ENCODE measurements around the gene P2RY2.
"Not testable (repeated sequence)": the region's sequence is repeated elsewhere in the genome, so short reads cannot be mapped to it uniquely, and the experiment has no call there.

The P2RY2 gene

DNA sequence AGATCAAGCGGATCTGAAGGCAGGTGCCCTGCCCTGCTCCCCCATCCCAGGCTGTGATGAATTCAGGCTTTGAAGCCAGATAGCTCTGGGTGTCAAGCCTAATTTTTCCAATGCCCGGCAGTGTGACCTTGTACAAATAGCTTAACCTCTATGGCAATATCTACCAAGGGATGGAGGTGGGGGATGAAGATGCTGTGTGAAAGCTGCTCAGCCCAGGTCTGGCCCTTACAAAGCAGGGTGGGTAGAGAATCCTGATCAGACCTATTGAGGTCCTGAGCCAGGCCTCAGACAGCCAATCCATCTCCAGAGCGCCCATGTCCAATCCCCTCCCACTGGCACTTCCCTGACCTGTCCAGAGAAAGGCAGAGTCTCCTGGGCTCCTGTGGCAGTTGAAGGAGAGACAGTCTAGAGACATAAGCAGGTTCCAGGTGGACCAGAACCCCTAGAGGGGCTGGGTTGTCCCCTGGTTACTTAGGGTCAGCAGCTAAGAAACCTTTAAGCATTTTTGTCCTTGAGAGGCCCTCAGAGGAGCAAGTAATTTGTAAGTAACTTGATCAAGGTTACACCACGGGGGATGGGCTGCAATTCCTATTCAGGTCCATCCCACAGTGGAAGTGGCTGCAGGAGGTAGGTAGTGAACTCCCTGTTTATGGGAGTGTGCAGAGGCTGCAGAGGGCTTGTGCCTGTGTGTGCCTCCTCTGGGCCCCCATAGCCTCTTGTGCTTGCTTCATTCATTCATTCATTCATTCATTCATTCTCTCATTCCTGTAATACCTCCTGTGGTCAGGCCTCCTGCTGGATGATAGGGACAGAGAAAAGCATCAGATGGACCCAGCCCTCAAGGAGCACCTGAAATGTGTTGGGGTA lies 10.4 kb downstream of the P2RY2 start:
- Histone ChIP-seq H3K4me3 (ENCODE audit: low read length) (no peak overlapping the region), H3K27me3 (ENCODE audit: insufficient read depth, low read length) (peaks cover 28% of the 10 kb centered on the region), H3K4me1 (ENCODE audit: insufficient read depth, low read length) (no peaks in the 10 kb centered on the region), H3K9me3 (ENCODE audit: low read length) (no peaks in the 10 kb centered on the region), H3K36me3 (ENCODE audit: insufficient read depth, low read length) (no peaks in the 10 kb centered on the region), H2AFZ (ENCODE audit: low read depth, low read length) (no peak overlapping the region)

DNA sequence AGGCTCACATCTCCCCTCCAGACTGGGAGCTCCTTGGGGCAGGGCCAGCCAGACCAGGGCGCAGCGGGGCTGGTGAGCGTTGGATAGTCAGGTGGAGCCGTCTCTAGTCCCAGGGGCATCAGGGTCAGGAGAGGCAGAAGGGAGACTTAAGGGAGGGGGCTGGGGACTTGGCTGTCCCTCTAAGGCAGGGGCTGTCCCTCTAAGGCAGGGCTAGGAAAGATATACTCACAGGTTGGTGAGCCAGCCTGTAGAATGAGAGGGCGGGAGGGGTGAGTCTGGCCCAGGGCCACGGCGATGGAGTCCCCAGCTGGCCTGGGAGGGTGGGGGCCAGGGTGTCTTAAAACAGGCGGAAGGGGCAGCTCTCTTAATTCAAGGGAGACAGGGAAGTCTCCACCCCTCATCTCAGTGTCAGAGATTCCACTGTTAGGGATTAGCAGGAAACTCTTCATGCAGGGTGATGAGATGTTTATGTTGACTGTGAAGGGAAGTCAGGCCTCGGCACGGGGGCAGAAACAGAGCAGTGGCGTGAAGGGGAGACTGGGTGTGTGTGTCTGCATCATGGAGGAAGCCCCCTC lies 11.3 kb downstream of the P2RY2 start:
- no peaks in the 10 kb centered on the region for H3K36me3 ChIP-seq (ENCODE audit: insufficient read depth, low read length)
- no peak overlapping the region for H2AFZ ChIP-seq (ENCODE audit: low read depth, low read length)
- H3K9me3 ChIP-seq (ENCODE audit: low read length): no peaks in the 10 kb centered on the region
- peaks cover 22% of the 10 kb centered on the region for H3K27me3 ChIP-seq (ENCODE audit: insufficient read depth, low read length)
- no peak overlapping the region for H3K4me3 ChIP-seq (ENCODE audit: low read length)
- no peaks in the 10 kb centered on the region for H3K4me1 ChIP-seq (ENCODE audit: insufficient read depth, low read length)

DNA sequence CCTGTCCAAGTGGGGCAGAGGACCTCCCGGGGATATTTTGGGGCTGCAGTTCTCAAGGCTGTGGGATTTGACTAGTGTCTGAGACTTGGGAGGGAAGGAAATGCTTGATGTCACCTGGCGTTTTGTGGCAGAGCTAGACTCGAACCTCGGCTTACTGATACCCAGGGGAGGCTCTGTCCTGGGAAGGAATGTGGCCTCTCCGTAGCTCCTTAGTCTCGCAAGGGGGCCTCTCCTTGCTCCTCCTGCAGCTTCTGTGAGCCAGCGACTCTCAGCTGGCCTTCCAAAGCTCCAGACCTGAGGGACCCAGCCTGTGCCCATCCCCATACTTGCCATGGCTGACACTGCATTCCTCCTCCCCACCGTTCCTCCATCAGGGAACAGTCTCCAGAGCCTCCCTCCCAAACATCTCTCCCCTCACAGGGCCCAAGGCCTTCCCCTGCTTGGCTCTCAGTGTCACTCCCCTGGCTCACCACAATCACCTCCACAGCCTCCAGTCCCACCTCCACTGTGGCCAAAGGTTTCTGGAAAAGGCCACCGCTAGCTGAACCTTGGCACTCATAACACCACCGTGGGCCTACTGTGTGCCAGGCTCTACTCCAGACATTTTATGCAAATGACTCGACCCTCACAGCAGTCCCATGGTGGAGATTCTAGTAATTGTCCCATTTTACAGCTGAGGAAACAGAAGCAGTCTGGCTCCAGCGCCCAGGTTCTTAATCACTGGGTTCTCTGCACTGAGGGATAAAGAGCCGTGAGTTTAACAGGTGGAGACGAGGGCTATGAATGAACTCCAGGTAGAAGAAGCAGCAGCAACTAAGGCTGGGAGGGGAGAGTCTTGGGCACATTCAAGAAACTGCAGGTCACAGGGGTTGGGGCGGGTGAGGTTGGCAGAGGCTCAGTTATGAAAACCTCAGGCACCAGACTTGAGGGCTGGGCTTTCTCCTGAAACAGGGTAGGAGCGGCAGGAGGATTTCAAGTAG lies 12.1 kb downstream of the P2RY2 start:
- Histone ChIP-seq H3K4me3 (ENCODE audit: low read length) (no peak overlapping the region), H3K27me3 (ENCODE audit: insufficient read depth, low read length) (peaks cover 16% of the 10 kb centered on the region), H3K36me3 (ENCODE audit: insufficient read depth, low read length) (no peaks in the 10 kb centered on the region), H3K9me3 (ENCODE audit: low read length) (no peaks in the 10 kb centered on the region), H3K4me1 (ENCODE audit: insufficient read depth, low read length) (no peaks in the 10 kb centered on the region), H2AFZ (ENCODE audit: low read depth, low read length) (no peak overlapping the region)

DNA sequence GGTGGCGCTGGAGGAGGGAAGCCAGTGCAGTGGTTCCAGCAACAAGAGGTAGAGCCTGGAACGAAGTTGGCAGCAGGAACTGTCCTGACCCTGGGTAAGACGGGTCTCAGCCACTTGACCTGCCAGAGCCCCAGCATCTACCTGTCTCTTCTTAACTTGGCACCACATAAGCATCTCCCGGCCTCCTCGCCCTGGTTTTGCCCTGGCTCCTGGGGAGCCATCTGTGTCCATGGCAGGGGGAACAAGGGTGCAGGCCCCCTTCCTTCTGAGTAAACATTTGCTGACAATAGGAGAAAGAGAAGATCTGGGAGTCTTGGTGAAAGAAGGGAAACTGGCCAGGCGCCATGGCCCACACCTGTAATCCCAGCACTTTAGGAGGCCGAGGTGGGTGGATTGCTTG lies 12.8 kb downstream of the P2RY2 start:
- Histone ChIP-seq H3K27me3 (ENCODE audit: insufficient read depth, low read length) (peaks cover 16% of the 10 kb centered on the region), H3K9me3 (ENCODE audit: low read length) (no peaks in the 10 kb centered on the region), H3K4me1 (ENCODE audit: insufficient read depth, low read length) (no peaks in the 10 kb centered on the region), H3K36me3 (ENCODE audit: insufficient read depth, low read length) (no peaks in the 10 kb centered on the region), H3K4me3 (ENCODE audit: low read length) (no peak overlapping the region), H2AFZ (ENCODE audit: low read depth, low read length) (no peak overlapping the region)

DNA sequence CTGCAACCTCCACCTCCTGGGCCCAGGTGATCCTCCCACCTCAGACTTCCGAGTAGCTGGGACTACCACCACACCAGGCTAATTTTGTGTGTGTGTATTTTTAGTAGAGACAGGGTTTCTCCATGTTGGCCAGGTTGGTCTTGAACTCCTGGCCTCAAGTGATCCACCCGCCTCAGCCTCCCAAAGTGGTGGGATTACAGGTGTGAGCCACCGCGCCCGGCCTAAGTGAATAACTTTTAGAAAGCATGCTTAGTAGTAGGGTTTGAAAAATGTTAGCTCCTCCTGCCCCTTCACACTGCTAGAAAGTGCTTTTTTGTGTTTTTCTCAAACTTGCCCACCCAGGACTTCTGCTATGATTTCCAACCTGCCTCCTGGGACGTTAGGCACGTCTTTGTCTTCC lies 14.4 kb downstream of the P2RY2 start:
- not testable (repeated sequence) for H2AFZ ChIP-seq (ENCODE audit: low read depth, low read length); H3K27me3 ChIP-seq (ENCODE audit: insufficient read depth, low read length); H3K4me3 ChIP-seq (ENCODE audit: low read length); H3K4me1 ChIP-seq (ENCODE audit: insufficient read depth, low read length); H3K36me3 ChIP-seq (ENCODE audit: insufficient read depth, low read length); H3K9me3 ChIP-seq (ENCODE audit: low read length)

DNA sequence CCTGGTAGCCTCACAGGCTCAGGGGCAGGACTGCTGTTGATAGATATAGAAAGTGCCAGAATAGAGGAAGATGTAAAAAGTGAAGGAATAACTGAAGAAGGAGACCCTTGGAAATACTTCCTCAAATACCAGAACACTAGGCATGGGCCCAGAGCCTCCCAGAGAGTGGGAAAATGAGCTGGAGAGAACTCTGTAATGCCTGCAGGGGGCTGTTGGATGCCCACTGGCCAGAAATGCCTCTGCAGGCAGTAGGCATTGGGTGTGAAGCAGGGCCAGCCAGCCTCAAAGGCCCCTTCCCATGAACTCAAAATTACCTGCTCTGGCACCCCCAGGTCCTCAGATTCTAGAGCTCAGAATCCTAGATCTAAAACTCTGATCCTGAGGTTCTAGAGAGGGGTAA lies 15.1 kb downstream of the P2RY2 start:
- Histone ChIP-seq H3K9me3 (ENCODE audit: low read length) (no peaks in the 10 kb centered on the region), H3K4me1 (ENCODE audit: insufficient read depth, low read length) (no peaks in the 10 kb centered on the region), H3K27me3 (ENCODE audit: insufficient read depth, low read length) (peaks cover 4% of the 10 kb centered on the region), H2AFZ (ENCODE audit: low read depth, low read length) (no peak overlapping the region), H3K36me3 (ENCODE audit: insufficient read depth, low read length) (no peaks in the 10 kb centered on the region), H3K4me3 (ENCODE audit: low read length) (no peak overlapping the region)

DNA sequence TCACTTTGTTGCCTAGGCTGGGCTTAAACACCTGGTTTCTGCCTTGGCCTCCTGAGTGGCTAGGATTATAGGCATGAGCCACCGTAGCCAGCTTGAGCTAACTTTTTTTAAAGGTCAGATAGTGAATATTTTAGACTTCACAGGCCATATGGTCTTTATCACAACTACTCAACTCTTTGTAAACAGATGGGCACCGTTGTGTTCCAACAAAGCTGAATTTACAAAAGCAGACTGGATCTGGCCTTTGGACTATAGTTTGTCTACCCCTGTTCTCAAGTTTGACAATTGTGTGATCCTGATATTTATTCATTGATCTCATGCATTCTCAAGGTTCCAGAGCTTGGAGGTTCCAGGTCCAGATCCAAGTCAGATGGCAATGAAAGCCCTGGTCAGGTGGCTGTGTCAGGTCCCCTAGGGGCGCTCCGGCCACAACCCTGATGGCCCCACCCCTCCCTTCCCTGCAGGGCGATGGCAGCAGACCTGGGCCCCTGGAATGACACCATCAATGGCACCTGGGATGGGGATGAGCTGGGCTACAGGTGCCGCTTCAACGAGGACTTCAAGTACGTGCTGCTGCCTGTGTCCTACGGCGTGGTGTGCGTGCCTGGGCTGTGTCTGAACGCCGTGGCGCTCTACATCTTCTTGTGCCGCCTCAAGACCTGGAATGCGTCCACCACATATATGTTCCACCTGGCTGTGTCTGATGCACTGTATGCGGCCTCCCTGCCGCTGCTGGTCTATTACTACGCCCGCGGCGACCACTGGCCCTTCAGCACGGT lies 15.8 kb downstream of the P2RY2 start:
- H3K4me1 ChIP-seq (ENCODE audit: insufficient read depth, low read length): no peaks in the 10 kb centered on the region
- H3K9me3 ChIP-seq (ENCODE audit: low read length): no peaks in the 10 kb centered on the region
- peaks cover 4% of the 10 kb centered on the region for H3K27me3 ChIP-seq (ENCODE audit: insufficient read depth, low read length)
- no peaks in the 10 kb centered on the region for H3K36me3 ChIP-seq (ENCODE audit: insufficient read depth, low read length)
- no peak overlapping the region for H2AFZ ChIP-seq (ENCODE audit: low read depth, low read length)
- H3K4me3 ChIP-seq (ENCODE audit: low read length): no peak overlapping the region

DNA sequence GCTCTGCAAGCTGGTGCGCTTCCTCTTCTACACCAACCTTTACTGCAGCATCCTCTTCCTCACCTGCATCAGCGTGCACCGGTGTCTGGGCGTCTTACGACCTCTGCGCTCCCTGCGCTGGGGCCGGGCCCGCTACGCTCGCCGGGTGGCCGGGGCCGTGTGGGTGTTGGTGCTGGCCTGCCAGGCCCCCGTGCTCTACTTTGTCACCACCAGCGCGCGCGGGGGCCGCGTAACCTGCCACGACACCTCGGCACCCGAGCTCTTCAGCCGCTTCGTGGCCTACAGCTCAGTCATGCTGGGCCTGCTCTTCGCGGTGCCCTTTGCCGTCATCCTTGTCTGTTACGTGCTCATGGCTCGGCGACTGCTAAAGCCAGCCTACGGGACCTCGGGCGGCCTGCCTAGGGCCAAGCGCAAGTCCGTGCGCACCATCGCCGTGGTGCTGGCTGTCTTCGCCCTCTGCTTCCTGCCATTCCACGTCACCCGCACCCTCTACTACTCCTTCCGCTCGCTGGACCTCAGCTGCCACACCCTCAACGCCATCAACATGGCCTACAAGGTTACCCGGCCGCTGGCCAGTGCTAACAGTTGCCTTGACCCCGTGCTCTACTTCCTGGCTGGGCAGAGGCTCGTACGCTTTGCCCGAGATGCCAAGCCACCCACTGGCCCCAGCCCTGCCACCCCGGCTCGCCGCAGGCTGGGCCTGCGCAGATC lies 16.5 kb downstream of the P2RY2 start:
- peaks cover 4% of the 10 kb centered on the region for H3K27me3 ChIP-seq (ENCODE audit: insufficient read depth, low read length)
- no peaks in the 10 kb centered on the region for H3K36me3 ChIP-seq (ENCODE audit: insufficient read depth, low read length)
- H3K4me1 ChIP-seq (ENCODE audit: insufficient read depth, low read length): no peaks in the 10 kb centered on the region
- H2AFZ ChIP-seq (ENCODE audit: low read depth, low read length): no peak overlapping the region
- H3K9me3 ChIP-seq (ENCODE audit: low read length): no peaks in the 10 kb centered on the region
- H3K4me3 ChIP-seq (ENCODE audit: low read length): no peak overlapping the region

DNA sequence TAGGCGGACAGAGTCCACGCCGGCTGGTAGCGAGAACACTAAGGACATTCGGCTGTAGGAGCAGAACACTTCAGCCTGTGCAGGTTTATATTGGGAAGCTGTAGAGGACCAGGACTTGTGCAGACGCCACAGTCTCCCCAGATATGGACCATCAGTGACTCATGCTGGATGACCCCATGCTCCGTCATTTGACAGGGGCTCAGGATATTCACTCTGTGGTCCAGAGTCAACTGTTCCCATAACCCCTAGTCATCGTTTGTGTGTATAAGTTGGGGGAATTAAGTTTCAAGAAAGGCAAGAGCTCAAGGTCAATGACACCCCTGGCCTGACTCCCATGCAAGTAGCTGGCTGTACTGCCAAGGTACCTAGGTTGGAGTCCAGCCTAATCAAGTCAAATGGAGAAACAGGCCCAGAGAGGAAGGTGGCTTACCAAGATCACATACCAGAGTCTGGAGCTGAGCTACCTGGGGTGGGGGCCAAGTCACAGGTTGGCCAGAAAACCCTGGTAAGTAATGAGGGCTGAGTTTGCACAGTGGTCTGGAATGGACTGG lies 17.2 kb downstream of the P2RY2 start:
- H3K36me3 ChIP-seq (ENCODE audit: insufficient read depth, low read length): no peaks in the 10 kb centered on the region
- H3K4me3 ChIP-seq (ENCODE audit: low read length): no peak overlapping the region
- H2AFZ ChIP-seq (ENCODE audit: low read depth, low read length): no peak overlapping the region
- no peaks in the 10 kb centered on the region for H3K4me1 ChIP-seq (ENCODE audit: insufficient read depth, low read length)
- no peaks in the 10 kb centered on the region for H3K9me3 ChIP-seq (ENCODE audit: low read length)
- H3K27me3 ChIP-seq (ENCODE audit: insufficient read depth, low read length): no peaks in the 10 kb centered on the region

DNA sequence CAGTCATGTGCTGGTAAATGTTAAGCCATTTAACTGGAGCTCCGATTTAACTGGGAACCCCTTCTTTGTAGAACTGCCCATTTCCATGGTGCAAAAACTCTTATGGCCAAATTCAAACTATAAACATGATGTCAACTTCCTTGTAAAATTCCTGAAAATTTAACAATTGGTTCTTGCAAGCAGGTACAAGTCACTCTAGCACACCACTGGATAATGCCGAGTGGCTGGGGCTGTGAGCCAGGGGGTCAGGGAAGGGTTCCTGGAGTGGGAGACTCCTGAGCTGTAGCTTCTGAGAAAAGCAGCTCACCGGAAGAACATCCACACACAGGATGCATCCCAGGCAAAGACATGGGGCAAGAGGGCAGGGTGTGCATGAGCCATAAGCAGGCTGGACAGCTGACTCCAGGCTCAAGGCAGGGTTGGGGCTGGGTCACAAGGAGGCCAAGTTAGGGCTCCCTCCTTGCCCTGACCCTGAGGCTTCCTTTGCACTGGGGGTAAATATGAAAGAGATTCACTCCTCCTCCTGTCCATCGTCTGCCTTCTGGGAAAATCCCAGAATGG lies 18.2 kb downstream of the P2RY2 start:
- Histone ChIP-seq H3K9me3 (ENCODE audit: low read length) (no peaks in the 10 kb centered on the region), H3K27me3 (ENCODE audit: insufficient read depth, low read length) (no peaks in the 10 kb centered on the region), H3K4me3 (ENCODE audit: low read length) (no peak overlapping the region), H3K36me3 (ENCODE audit: insufficient read depth, low read length) (no peaks in the 10 kb centered on the region), H2AFZ (ENCODE audit: low read depth, low read length) (no peak overlapping the region), H3K4me1 (ENCODE audit: insufficient read depth, low read length) (no peaks in the 10 kb centered on the region)

DNA sequence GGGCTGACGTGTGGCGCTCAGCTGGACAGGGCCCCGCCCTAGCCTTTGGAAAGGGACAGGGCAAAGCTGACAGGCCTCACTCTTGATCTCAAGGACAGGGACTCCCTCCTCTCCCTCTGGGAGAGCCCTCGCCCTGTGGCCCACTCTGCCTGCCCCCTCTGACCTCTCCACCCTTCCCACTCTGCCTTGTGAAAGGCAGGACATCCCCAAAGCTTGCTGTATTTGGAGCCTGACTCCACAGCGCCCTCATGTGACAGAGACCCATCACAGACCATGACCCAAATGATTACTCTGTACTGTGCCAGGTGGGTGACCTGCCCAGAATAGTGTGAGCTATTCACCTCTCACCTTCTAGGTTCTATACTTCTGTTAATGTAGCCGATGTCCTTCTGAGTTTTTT lies 18.8 kb downstream of the P2RY2 start:
- no peaks in the 10 kb centered on the region for H3K27me3 ChIP-seq (ENCODE audit: insufficient read depth, low read length)
- no peak overlapping the region for H2AFZ ChIP-seq (ENCODE audit: low read depth, low read length)
- no peaks in the 10 kb centered on the region for H3K9me3 ChIP-seq (ENCODE audit: low read length)
- no peaks in the 10 kb centered on the region for H3K36me3 ChIP-seq (ENCODE audit: insufficient read depth, low read length)
- no peak overlapping the region for H3K4me3 ChIP-seq (ENCODE audit: low read length)
- no peaks in the 10 kb centered on the region for H3K4me1 ChIP-seq (ENCODE audit: insufficient read depth, low read length)
